Measurements from ENCODE around the gene MAP2K5. TPM values are rescaled to one million over a fixed set of nuclear protein-coding genes. Genes with fewer than 3 reads are reported as not detected.

MAP2K5 gene
- total RNA-seq, 1 donor from 2014 or later = 25.5 TPM

GRCh38 chr15:67775250-67775649 lies 232.7 kb downstream of the MAP2K5 start:
- TF ChIP-seq, protein P1, sequence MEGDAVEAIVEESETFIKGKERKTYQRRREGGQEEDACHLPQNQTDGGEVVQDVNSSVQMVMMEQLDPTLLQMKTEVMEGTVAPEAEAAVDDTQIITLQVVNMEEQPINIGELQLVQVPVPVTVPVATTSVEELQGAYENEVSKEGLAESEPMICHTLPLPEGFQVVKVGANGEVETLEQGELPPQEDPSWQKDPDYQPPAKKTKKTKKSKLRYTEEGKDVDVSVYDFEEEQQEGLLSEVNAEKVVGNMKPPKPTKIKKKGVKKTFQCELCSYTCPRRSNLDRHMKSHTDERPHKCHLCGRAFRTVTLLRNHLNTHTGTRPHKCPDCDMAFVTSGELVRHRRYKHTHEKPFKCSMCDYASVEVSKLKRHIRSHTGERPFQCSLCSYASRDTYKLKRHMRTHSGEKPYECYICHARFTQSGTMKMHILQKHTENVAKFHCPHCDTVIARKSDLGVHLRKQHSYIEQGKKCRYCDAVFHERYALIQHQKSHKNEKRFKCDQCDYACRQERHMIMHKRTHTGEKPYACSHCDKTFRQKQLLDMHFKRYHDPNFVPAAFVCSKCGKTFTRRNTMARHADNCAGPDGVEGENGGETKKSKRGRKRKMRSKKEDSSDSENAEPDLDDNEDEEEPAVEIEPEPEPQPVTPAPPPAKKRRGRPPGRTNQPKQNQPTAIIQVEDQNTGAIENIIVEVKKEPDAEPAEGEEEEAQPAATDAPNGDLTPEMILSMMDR (IDR thresholded peaks at IDR 0.05) = no peak
- DNase-seq = no peak
- no peaks in the 10 kb centered on the region for H3K4me1 ChIP-seq
- intact Hi-C loops (cut with DNase I) = no loop called here
- no peaks in the 10 kb centered on the region for H3K36me3 ChIP-seq
- H3K9me3 ChIP-seq = no peaks in the 10 kb centered on the region
- H3K27ac ChIP-seq = no peak overlapping the region
- ATAC-seq = no peak
- H3K27me3 ChIP-seq (ENCODE audit: low read depth) = no peaks in the 10 kb centered on the region
- H3K4me3 ChIP-seq = no peak overlapping the region

GRCh38 chr15:67775998-67776397 lies 233.5 kb downstream of the MAP2K5 start:
- no peaks in the 10 kb centered on the region for H3K9me3 ChIP-seq
- DNase-seq (no peak), ATAC-seq (no peak)
- no peaks in the 10 kb centered on the region for H3K36me3 ChIP-seq
- no peak overlapping the region for H3K27ac ChIP-seq
- H3K4me1 ChIP-seq = no peaks in the 10 kb centered on the region
- no peak overlapping the region for H3K4me3 ChIP-seq
- intact Hi-C loops (cut with DNase I) = no loop called here
- TF ChIP-seq, protein P1 (IDR thresholded peaks at IDR 0.05) = no peak
- H3K27me3 ChIP-seq (ENCODE audit: low read depth) = no peaks in the 10 kb centered on the region

- intact Hi-C loops (cut with DNase I) = no loop called here
- ATAC-seq = no peak
- DNase-seq = no peak
- Histone ChIP-seq H3K9me3 (no peaks in the 10 kb centered on the region), H3K36me3 (no peaks in the 10 kb centered on the region), H3K4me1 (no peaks in the 10 kb centered on the region), H3K27me3 (ENCODE audit: low read depth) (no peaks in the 10 kb centered on the region), H3K4me3 (no peak overlapping the region), H3K27ac (no peak overlapping the region)
- TF ChIP-seq, protein P1 (IDR thresholded peaks at IDR 0.05) = no peak
Observed at GRCh38 chr15:67776600-67776999, 234.1 kb downstream of the MAP2K5 start.

GRCh38 chr15:67777071-67777470 lies 234.6 kb downstream of the MAP2K5 start:
- intact Hi-C loops (cut with DNase I) = no loop called here
- H3K4me1 ChIP-seq = no peaks in the 10 kb centered on the region

GRCh38 chr15:67777773-67778172 lies 235.3 kb downstream of the MAP2K5 start:
- Histone ChIP-seq H3K27me3 (ENCODE audit: low read depth) (no peaks in the 10 kb centered on the region), H3K4me3 (no peak overlapping the region), H3K9me3 (no peaks in the 10 kb centered on the region), H3K27ac (no peak overlapping the region), H3K36me3 (no peaks in the 10 kb centered on the region), H3K4me1 (no peaks in the 10 kb centered on the region)
- TF ChIP-seq, protein P1 (IDR thresholded peaks at IDR 0.05) = no peak
- DNase-seq (no peak), ATAC-seq (no peak)
- intact Hi-C loops (cut with DNase I) = no loop called here

More at GRCh38 chr15:67777071-67777470, 234.6 kb downstream of the MAP2K5 start:
- no peaks in the 10 kb centered on the region for H3K36me3 ChIP-seq
- DNase-seq (no peak), ATAC-seq (no peak)
- TF ChIP-seq, protein P1 (IDR thresholded peaks at IDR 0.05) = no peak
- H3K27me3 ChIP-seq (ENCODE audit: low read depth) = no peaks in the 10 kb centered on the region
- H3K4me3 ChIP-seq = no peak overlapping the region
- H3K9me3 ChIP-seq = no peaks in the 10 kb centered on the region
- no peak overlapping the region for H3K27ac ChIP-seq
